ENCODE results near the gene HNF4A.

- TF ChIP-seq CTCF (IDR thresholded peaks at IDR 0.05) (no peak), POLR2AphosphoS5 (IDR thresholded peaks at IDR 0.05; ENCODE audit: insufficient read depth in 1 of 2, low read depth in 1 of 2) (no peak)
These were observed 95.5 kb downstream of the HNF4A start for GRCh38 chr20:44450903-44451450.
